Activated CD8-positive, alpha-beta memory T cell treated with anti-CD3 and anti-CD28 coated beads, Interleukin-2, amount 50 U/mL, for 48 hours (primary cell): Measurements from ENCODE around the gene PLXNB2.

Experiments
- DNase-seq: peaks from one replicate; pipeline ENCODE4 v3.0.0-alpha.2; 2020

Gene PLXNB2

GRCh38 chr22:50310031-50310722, 2.7 kb upstream of the PLXNB2 start:
- DNase-seq = no peak

- no peak for DNase-seq
These were observed 2.1 kb upstream of the PLXNB2 start for GRCh38 chr22:50309601-50309991.

GRCh38 chr22:50308986-50309600, 1.6 kb upstream of the PLXNB2 start:
- no peak for DNase-seq

- no peak for DNase-seq
These were observed 1.1 kb upstream of the PLXNB2 start for GRCh38 chr22:50308597-50308935.

- no peak for DNase-seq
These were observed 597 bp upstream of the PLXNB2 start for GRCh38 chr22:50307890-50308596.

GRCh38 chr22:50305923-50306566, 1.4 kb downstream of the PLXNB2 start:
- no peak for DNase-seq

GRCh38 chr22:50305393-50305922, 2.0 kb downstream of the PLXNB2 start:
- no peak for DNase-seq

GRCh38 chr22:50304528-50305392, 2.7 kb downstream of the PLXNB2 start:
- DNase-seq = no peak

- no peak for DNase-seq
These were observed 3.5 kb downstream of the PLXNB2 start for GRCh38 chr22:50303848-50304527.

GRCh38 chr22:50303515-50303847, 4.0 kb downstream of the PLXNB2 start:
- no peak for DNase-seq

GRCh38 chr22:50302564-50302963, 4.9 kb downstream of the PLXNB2 start:
- DNase-seq = no peak

GRCh38 chr22:50302041-50302541, 5.4 kb downstream of the PLXNB2 start:
- DNase-seq = no peak

- DNase-seq = no peak
These were observed 5.9 kb downstream of the PLXNB2 start for GRCh38 chr22:50301581-50301991.

- no peak for DNase-seq
These were observed 6.7 kb downstream of the PLXNB2 start for GRCh38 chr22:50300620-50301257.

GRCh38 chr22:50299785-50300619, 7.4 kb downstream of the PLXNB2 start:
- no peak for DNase-seq

GRCh38 chr22:50298937-50299784, 8.3 kb downstream of the PLXNB2 start:
- no peak for DNase-seq

- DNase-seq = no peak
These were observed 9.2 kb downstream of the PLXNB2 start for GRCh38 chr22:50298266-50298637.

GRCh38 chr22:50297510-50298265, 9.8 kb downstream of the PLXNB2 start:
- DNase-seq = no peak
